ENCODE measurements around the gene ESD. TPM values are rescaled to one million over a fixed set of nuclear protein-coding genes. Genes with fewer than 3 reads are reported as not detected.

The ESD gene
- total and polyA plus RNA-seq, 2 of the 13 experiments (the other 11 are each of a cell fraction or from before 2014, with no cell fraction given) = 118 to 147 TPM

DNA sequence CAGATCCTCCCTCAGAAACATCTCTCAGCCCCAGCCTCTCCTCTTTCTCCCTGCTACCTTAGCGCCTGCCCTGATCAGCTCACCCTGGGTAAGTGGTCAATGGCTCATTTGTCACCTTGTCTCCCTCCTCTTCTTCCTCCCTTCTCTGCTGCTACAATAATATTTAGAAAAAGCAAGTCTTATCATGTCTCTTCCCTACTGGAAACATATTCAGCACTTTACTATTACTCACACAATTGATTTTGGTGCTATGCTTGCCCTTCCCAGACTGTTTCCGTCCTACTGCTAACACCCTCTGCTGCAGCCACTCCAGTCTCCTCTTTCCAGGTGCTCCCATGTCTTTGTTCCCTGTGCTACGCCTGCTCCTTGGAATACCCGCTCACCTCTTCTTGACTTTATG, 35.8 kb downstream of the ESD start:
- ATAC-seq (0 out of 3 replicates have a peak, but pooled peaks have one; percentile 21), DNase-seq (ENCODE audit: low spot score) (no peak), FAIRE-seq (no peak)
- CTCF ChIA-PET (ENCODE audit: low intra/inter-chr PET ratio, low total read pairs) = no interaction called here
- in situ Hi-C loops (cut with HindIII; ENCODE audit: extremely low pct_ligation_motif_present, low pct_unique_long_range_greater_than_20kb) = no loop called here
- H3K9me3 ChIP-seq (ENCODE audit: low read length) = no peaks in the 10 kb centered on the region
- intact Hi-C loops (cut with micrococcal nuclease; ENCODE audit: unreplicated experiment) = loop anchor here (5.0 kb wide), 1 partner anchor 564 kb away; no protein-coding TSS in a partner anchor
- H3K4me3 ChIP-seq (replicated peaks in 1 of 3; ENCODE audit: insufficient read depth in 1 of 3, low read depth in 2 of 3, low read length in 3 of 3) = no peak overlapping the region
- no peak overlapping the region for H2AFZ ChIP-seq (ENCODE audit: low read length)
- TF ChIP-seq PRMT3 (CRISPR knock-in tag; IDR thresholded peaks at IDR 0.05; ENCODE audit: borderline replicate concordance, low read depth) = no peak
- no peak for TF ChIP-seq ONECUT2 (CRISPR knock-in tag; IDR thresholded peaks at IDR 0.05)
- TF ChIP-seq ZBTB42 (CRISPR knock-in tag; IDR thresholded peaks at IDR 0.05) = no peak
- TF ChIP-seq ZNF781 (CRISPR knock-in tag; IDR thresholded peaks at IDR 0.05; ENCODE audit: borderline replicate concordance, not compliant biosample characterization) = no peak
- H3K36me3 ChIP-seq (replicated peaks in 1 of 2; ENCODE audit: control insufficient read depth in 1 of 2, insufficient read depth in 2 of 2, low read length in 2 of 2) = no peaks in the 10 kb centered on the region
- no peak overlapping the region for H3K4me2 ChIP-seq (ENCODE audit: low read depth, low read length)
- no peaks in the 10 kb centered on the region for H3K79me2 ChIP-seq (ENCODE audit: insufficient read depth, low read length)
- WGBS (ENCODE audit: low lambda C conversion rate) = 76% methylated on average over 4 of the region's 4 CpGs
- H4K20me1 ChIP-seq (ENCODE audit: insufficient read depth, low read length) = no peaks in the 10 kb centered on the region
- no peak overlapping the region for H3K27ac ChIP-seq (ENCODE audit: extremely low read length, insufficient read depth, low read length)
- no peak overlapping the region for H3K9ac ChIP-seq (ENCODE audit: insufficient read depth, low read depth, low read length)
- H3K4me1 ChIP-seq (ENCODE audit: insufficient read depth, low read length) = peaks cover 6% of the 10 kb centered on the region; the same call in 1 of the 2 replicates
- no TSS peak for BruUV-seq (replicated peaks)
- no peaks in the 10 kb centered on the region for H3K27me3 ChIP-seq (ENCODE audit: control insufficient read depth in 1 of 2, insufficient read depth in 2 of 2, low read length in 2 of 2)
- POLR2A ChIA-PET = no interaction called here

- Histone ChIP-seq H3K4me3 (replicated peaks in 1 of 3; ENCODE audit: insufficient read depth in 1 of 3, low read depth in 2 of 3, low read length in 3 of 3) (no peak overlapping the region), H3K79me2 (ENCODE audit: insufficient read depth, low read length) (no peaks in the 10 kb centered on the region), H3K27me3 (ENCODE audit: control insufficient read depth in 1 of 2, insufficient read depth in 2 of 2, low read length in 2 of 2) (no peaks in the 10 kb centered on the region), H3K36me3 (replicated peaks in 1 of 2; ENCODE audit: control insufficient read depth in 1 of 2, insufficient read depth in 2 of 2, low read length in 2 of 2) (no peaks in the 10 kb centered on the region), H4K20me1 (ENCODE audit: insufficient read depth, low read length) (no peaks in the 10 kb centered on the region), H3K4me2 (ENCODE audit: low read depth, low read length) (0 out of 2 replicates have a peak overlapping the region, but pooled peaks have one; percentile 1), H3K9ac (ENCODE audit: insufficient read depth, low read depth, low read length) (no peak overlapping the region), H3K9me3 (ENCODE audit: low read length) (no peaks in the 10 kb centered on the region), H2AFZ (ENCODE audit: low read length) (no peak overlapping the region), H3K27ac (ENCODE audit: extremely low read length, insufficient read depth, low read length) (no peak overlapping the region), H3K4me1 (ENCODE audit: insufficient read depth, low read length) (peaks cover 6% of the 10 kb centered on the region; the same call in 1 of the 2 replicates)
- FAIRE-seq = no peak
- 11% methylated on average over 2 of the region's 2 CpGs for WGBS (ENCODE audit: low lambda C conversion rate)
- ATAC-seq = no peak; the same call in 2 of the 3 replicates
- ChIA-PET CTCF (ENCODE audit: low intra/inter-chr PET ratio, low total read pairs) (no interaction called here), POLR2A (no interaction called here)
- in situ Hi-C loops (cut with HindIII; ENCODE audit: extremely low pct_ligation_motif_present, low pct_unique_long_range_greater_than_20kb) = no loop called here
- no peak for DNase-seq (ENCODE audit: low spot score)
- intact Hi-C loops (cut with micrococcal nuclease; ENCODE audit: unreplicated experiment) = loop anchor here (5.0 kb wide), 1 partner anchor 563 kb away; no protein-coding TSS in a partner anchor
- no peak for TF ChIP-seq TOPORS (CRISPR knock-in tag; IDR thresholded peaks at IDR 0.05)
- peak; percentile 60; the same call in 1 of the 2 replicates for TF ChIP-seq CEBPB (IDR thresholded peaks at IDR 0.05; ENCODE audit: borderline replicate concordance, low read depth, low read length)
- no TSS peak for BruUV-seq (replicated peaks)
Measured at GRCh38 chr13:46759846-46760245, 37.1 kb downstream of the ESD start.
